Activated T-helper 1 cell treated with Interleukin-2 at 50 U/mL for 16 hours (primary cell): ENCODE results near the gene UCN2.
"Not testable (repeated sequence)": the region's sequence is repeated elsewhere in the genome, so short reads cannot be mapped to it uniquely, and the experiment has no call there.

Source experiments
- DNase-seq: peaks from one replicate; pipeline ENCODE4 v3.0.0-alpha.2; 2020; ENCODE audit warnings: low read depth

Gene UCN2

GRCh38 chr3:48536116-48536515 is 27.5 kb downstream of the UCN2 start:
- DNase-seq: no peak

- no peak for DNase-seq
These were observed 28.0 kb downstream of the UCN2 start for GRCh38 chr3:48535578-48535977.

GRCh38 chr3:48532977-48533337 is 30.6 kb downstream of the UCN2 start:
- no peak for DNase-seq

GRCh38 chr3:48532271-48532976 is 31.2 kb downstream of the UCN2 start:
- DNase-seq: no peak

GRCh38 chr3:48530701-48531100 is 32.9 kb downstream of the UCN2 start:
- not testable (repeated sequence) for DNase-seq

- no peak for DNase-seq
These were observed 34.8 kb downstream of the UCN2 start for GRCh38 chr3:48528754-48529153.

- DNase-seq: no peak
These were observed 35.5 kb downstream of the UCN2 start for GRCh38 chr3:48528048-48528447.

- DNase-seq: no peak
These were observed 38.6 kb downstream of the UCN2 start for GRCh38 chr3:48524970-48525369.

- DNase-seq: no peak
These were observed 41.9 kb downstream of the UCN2 start for GRCh38 chr3:48521635-48522034.

GRCh38 chr3:48519277-48519643 is 44.3 kb downstream of the UCN2 start:
- DNase-seq: no peak

GRCh38 chr3:48518638-48519276 is 44.8 kb downstream of the UCN2 start:
- DNase-seq: no peak

- DNase-seq: no peak
These were observed 45.5 kb downstream of the UCN2 start for GRCh38 chr3:48518069-48518468.

GRCh38 chr3:48516571-48516970 is 47.0 kb downstream of the UCN2 start:
- no peak for DNase-seq

GRCh38 chr3:48514431-48515227 is 49.0 kb downstream of the UCN2 start:
- DNase-seq: no peak
